Panc1 (cell line): ENCODE measurements around the gene ZNF552. TPM values are rescaled to one million over a fixed set of nuclear protein-coding genes. Genes with fewer than 3 reads are reported as not detected.

ENCODE experiments used
- ATAC-seq: fragments of 200-7000 bp; cut with Tn5 transposase; 2 replicates; pipeline ENCODE4 v1.9.1; 2020; ENCODE audit warnings: mild to moderate bottlenecking, moderate library complexity
- BruUV-seq: library from RNA; stranded (reverse); fragments of 400-500 nt; replicated peaks from 2 replicates; lab custom pipeline; 2021; lab: Mats Ljungman, UMichigan
- CTCF ChIA-PET: fragments of 300-600 bp; sonication (Branson Sonifier 250); formaldehyde crosslinking; loops from one replicate; lab custom pipeline; 2022; ENCODE audit warnings: antibody characterized with exemption; lab: Charles Lee
- POLR2A ChIA-PET: fragments of 300-600 bp; sonication (Branson Sonifier 250); formaldehyde crosslinking; loops from one replicate; lab custom pipeline; 2022; ENCODE audit warnings: antibody characterized with exemption; lab: Charles Lee
- DNase-seq: peaks from one replicate; pipeline ENCODE4 v3.0.0-alpha.2; 2010; ENCODE audit warnings: low read depth, low spot score
- H3K27ac ChIP-seq: 2 replicates; pipeline ENCODE4 v1.5.1; 2011; ENCODE audit warnings: mild to moderate bottlenecking, low read length, inconsistent platforms
- H3K27me3 ChIP-seq: fragments of 200-500 bp; sonication (Bioruptor generic); 2 replicates; pipeline ENCODE4 v1.6.0; 2014; ENCODE audit warnings: low read length, inconsistent platforms; ENCODE audit not compliant: control insufficient read depth, insufficient read depth
- H3K36me3 ChIP-seq: fragments of 200-500 bp; sonication (Bioruptor generic); 2 replicates; pipeline ENCODE4 v1.5.1; 2014; ENCODE audit warnings: inconsistent platforms, mild to moderate bottlenecking, low read length, moderate library complexity; ENCODE audit not compliant: control insufficient read depth, insufficient read depth
- H3K4me1 ChIP-seq: 2 replicates; pipeline ENCODE4 v1.5.1; 2011; ENCODE audit warnings: inconsistent platforms, mild to moderate bottlenecking, low read length, moderate library complexity; ENCODE audit not compliant: control insufficient read depth, insufficient read depth
- H3K4me3 ChIP-seq, 2 experiments: 2 replicates each; pipeline ENCODE4 v1.5.1; 2011 to 2012; ENCODE audit warnings: low read depth in 2 of 2, low read length in 2 of 2, mild to moderate bottlenecking in 2 of 2, inconsistent platforms in 1 of 2, moderate library complexity in 1 of 2
- H3K9me3 ChIP-seq: fragments of 200-500 bp; sonication (Bioruptor generic); 2 replicates; pipeline ENCODE4 v1.5.1; 2014; ENCODE audit warnings: low read depth, mild to moderate bottlenecking, inconsistent platforms, low read length, moderate library complexity; ENCODE audit not compliant: control insufficient read depth, insufficient read depth
- CTCF ChIP-seq: fragments of 450-650 bp; IDR thresholded peaks from 2 replicates; pipeline ENCODE4 v1.5.1; 2017; ENCODE audit warnings: mild to moderate bottlenecking
- POLR2AphosphoS5 ChIP-seq: IDR thresholded peaks from 2 replicates; pipeline ENCODE4 v1.6.1; 2012; ENCODE audit warnings: mild to moderate bottlenecking, low read depth, low read length, moderate library complexity
- REST ChIP-seq, 2 experiments: IDR thresholded peaks; 2 replicates each; pipeline ENCODE4 v1.6.1; 2011 to 2012; ENCODE audit warnings: low read depth in 2 of 2, control low read depth in 1 of 2, low read length in 1 of 2, mild to moderate bottlenecking in 1 of 2, moderate library complexity in 1 of 2; ENCODE audit not compliant: insufficient read depth in 1 of 2
- SIN3A ChIP-seq: IDR thresholded peaks from 2 replicates; pipeline ENCODE4 v1.6.1; 2012; ENCODE audit warnings: low read depth, mild to moderate bottlenecking, low read length, moderate library complexity, borderline replicate concordance; ENCODE audit not compliant: insufficient read depth
- TCF7L2 ChIP-seq: IDR thresholded peaks from 2 replicates; pipeline ENCODE4 v1.6.1; 2011; ENCODE audit warnings: mild to moderate bottlenecking, low read depth, low read length, inconsistent platforms
- in situ Hi-C: cut with HindIII; loops from 2 replicates; pipeline ENCODE4 v1.10.0; 2016; ENCODE audit warnings: low sequenced_read_pairs, low pct_unique_long_range_greater_than_20kb
- intact Hi-C: fragments of 100-400 bp; cut with micrococcal nuclease; formaldehyde crosslinking; loops from one replicate; pipeline ENCODE4 v1.10.0; 2022; ENCODE audit not compliant: unreplicated experiment
- total RNA-seq: library from RNA; stranded (reverse); gene quantifications from one replicate; pipeline ENCODE4 v1.2.1, GENCODE V29; 2021; ENCODE audit not compliant: unreplicated experiment

The ZNF552 gene
- total RNA-seq, 1 experiment from 2014 or later = 7.5 TPM

DNA sequence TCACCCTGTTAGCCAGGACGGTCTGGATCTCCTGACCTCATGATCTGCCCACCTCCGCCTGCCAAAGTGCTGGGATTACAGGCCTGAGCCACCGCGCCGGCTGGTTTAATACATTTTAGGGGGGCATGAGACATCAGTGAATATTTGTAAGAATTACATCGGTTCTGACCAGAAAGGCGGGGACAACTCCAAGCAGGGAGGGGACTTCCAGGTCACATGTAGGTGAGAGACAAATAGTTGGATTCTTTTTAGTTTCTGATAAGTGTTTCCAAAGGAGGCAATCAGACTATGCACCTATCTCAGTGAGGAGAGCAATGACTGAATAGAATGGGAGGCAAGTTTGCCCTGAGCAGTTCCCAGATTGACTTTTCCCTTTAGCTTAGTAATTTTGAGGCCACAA lies 3.7 kb upstream of the ZNF552 start:
- no peak overlapping the region for H3K4me3 ChIP-seq
- no peaks in the 10 kb centered on the region; the same call in 1 of the 2 replicates for H3K36me3 ChIP-seq
- DNase-seq (no peak), ATAC-seq (no peak)
- intact Hi-C loops = no loop called here
- H3K27ac ChIP-seq = peak overlapping the region; percentile 92; the same call in 1 of the 2 replicates
- H3K4me1 ChIP-seq = peaks cover 10% of the 10 kb centered on the region
- POLR2A ChIA-PET = no interaction called here
- no peak for TF ChIP-seq CTCF
- TF ChIP-seq TCF7L2 = no peak
- TF ChIP-seq SIN3A = no peak
- TF ChIP-seq REST (IDR thresholded peaks at IDR 0.05; ENCODE audit: insufficient read depth in 1 of 2, low read depth in 2 of 2, low read length in 1 of 2) = no peak
- TF ChIP-seq POLR2AphosphoS5 = no peak
- no TSS peak for BruUV-seq
- H3K9me3 ChIP-seq = no peaks in the 10 kb centered on the region
- H3K27me3 ChIP-seq = no peaks in the 10 kb centered on the region
- in situ Hi-C loops = no loop called here
- CTCF ChIA-PET = no interaction called here

GRCh38 chr19:57817976-57818375 lies 3.3 kb upstream of the ZNF552 start:
- no peaks in the 10 kb centered on the region for H3K9me3 ChIP-seq
- ChIA-PET POLR2A (no interaction called here), CTCF (no interaction called here)
- no peaks in the 10 kb centered on the region; the same call in 1 of the 2 replicates for H3K36me3 ChIP-seq
- intact Hi-C loops = no loop called here
- H3K27ac ChIP-seq = no peak overlapping the region
- no peaks in the 10 kb centered on the region for H3K27me3 ChIP-seq
- ATAC-seq (no peak), DNase-seq (no peak)
- in situ Hi-C loops = no loop called here
- no TSS peak for BruUV-seq
- H3K4me3 ChIP-seq = no peak overlapping the region
- peaks cover 10% of the 10 kb centered on the region for H3K4me1 ChIP-seq
- TF ChIP-seq CTCF (no peak), REST (IDR thresholded peaks at IDR 0.05; ENCODE audit: insufficient read depth in 1 of 2, low read depth in 2 of 2, low read length in 1 of 2) (no peak), TCF7L2 (no peak), SIN3A (no peak), POLR2AphosphoS5 (no peak)
